IMR-90 (cell line): ENCODE measurements around the gene PLBD1. TPM values are rescaled to one million over a fixed set of nuclear protein-coding genes. Genes with fewer than 3 reads are reported as not detected.

Experiments
- ATAC-seq: fragments of 200-7000 bp; cut with Tn5 transposase; 2 replicates; pipeline ENCODE4 v1.9.1; 2020; ENCODE audit warnings: low read depth, mild to moderate bottlenecking, moderate library complexity
- BruUV-seq: library from RNA; stranded (reverse); fragments of 400-500 nt; replicated peaks from 2 replicates; lab custom pipeline; 2021; lab: Mats Ljungman, UMichigan
- CTCF ChIA-PET: fragments of 300-600 bp; formaldehyde crosslinking; extraction: SDS; loops from one replicate; lab custom pipeline; 2021; ENCODE audit warnings: antibody characterized with exemption; lab: Yijun Ruan, JAX
- POLR2A ChIA-PET: fragments of 300-600 bp; sonication (Branson Sonifier 250); formaldehyde crosslinking; loops from one replicate; lab custom pipeline; 2022; ENCODE audit warnings: antibody characterized with exemption; ENCODE audit not compliant: unreplicated experiment; lab: Charles Lee
- DNase-seq: peaks from one replicate; pipeline ENCODE4 v3.0.0; 2013
- H2AFZ ChIP-seq: replicated peaks from 2 replicates; pipeline ENCODE3; 2013; ENCODE audit warnings: low read length, mild to moderate bottlenecking; ENCODE audit not compliant: poor library complexity
- H2AK5ac ChIP-seq: 2 replicates; pipeline ENCODE4 v1.6.1; 2013; ENCODE audit warnings: low read depth, low read length, inconsistent platforms
- H2AK9ac ChIP-seq: replicated peaks from 2 replicates; pipeline ENCODE3; 2013; ENCODE audit warnings: mild to moderate bottlenecking, low read depth, low read length, moderate library complexity; ENCODE audit not compliant: poor library complexity
- H2BK120ac ChIP-seq: 2 replicates; pipeline ENCODE4 v1.6.1; 2013; ENCODE audit warnings: low read depth, low read length, inconsistent platforms
- H2BK15ac ChIP-seq: 3 replicates; pipeline ENCODE4 v1.6.1; 2013; ENCODE audit warnings: low read depth, low read length, inconsistent platforms
- H2BK20ac ChIP-seq: 2 replicates; pipeline ENCODE4 v1.6.1; 2013; ENCODE audit warnings: low read depth, mild to moderate bottlenecking, inconsistent platforms, low read length, moderate library complexity
- H2BK5ac ChIP-seq: 2 replicates; pipeline ENCODE4 v1.6.1; 2013; ENCODE audit warnings: mild to moderate bottlenecking, low read depth, low read length, inconsistent platforms; ENCODE audit not compliant: poor library complexity, severe bottlenecking
- H3K14ac ChIP-seq: replicated peaks from 2 replicates; pipeline ENCODE4 v1.6.1; 2013; ENCODE audit warnings: low read depth, low read length, inconsistent platforms
- H3K18ac ChIP-seq: 2 replicates; pipeline ENCODE4 v1.6.1; 2013; ENCODE audit warnings: low read depth, low read length, control low read depth
- H3K23ac ChIP-seq: 2 replicates; pipeline ENCODE4 v1.6.1; 2013; ENCODE audit warnings: low read depth, low read length, inconsistent platforms
- H3K27ac ChIP-seq: 2 replicates; pipeline ENCODE4 v1.5.1; 2013; ENCODE audit warnings: mild to moderate bottlenecking, control low read depth, low read length; ENCODE audit not compliant: insufficient read depth
- H3K27me3 ChIP-seq: 2 replicates; pipeline ENCODE4 v1.6.1; 2013; ENCODE audit warnings: low read length; ENCODE audit not compliant: control insufficient read depth, insufficient read depth
- H3K36me3 ChIP-seq: 2 replicates; pipeline ENCODE4 v1.6.1; 2013; ENCODE audit warnings: low read length, mixed read lengths; ENCODE audit not compliant: control insufficient read depth, insufficient read depth
- H3K4ac ChIP-seq: 2 replicates; pipeline ENCODE4 v1.6.1; 2013; ENCODE audit warnings: low read depth, low read length, inconsistent platforms
- H3K4me1 ChIP-seq: 2 replicates; pipeline ENCODE4 v1.6.1; 2013; ENCODE audit warnings: low read length, mixed read lengths; ENCODE audit not compliant: control insufficient read depth, insufficient read depth
- H3K4me2 ChIP-seq: 2 replicates; pipeline ENCODE4 v1.6.1; 2013; ENCODE audit warnings: low read depth, mild to moderate bottlenecking, control low read depth, low read length, moderate library complexity
- H3K4me3 ChIP-seq: 2 replicates; pipeline ENCODE4 v1.5.1; 2013; ENCODE audit warnings: low read depth, mild to moderate bottlenecking, control low read depth, low read length, moderate library complexity; ENCODE audit not compliant: insufficient read depth
- H3K56ac ChIP-seq: 2 replicates; pipeline ENCODE4 v1.6.1; 2013; ENCODE audit warnings: low read length, inconsistent platforms; ENCODE audit not compliant: insufficient read depth; ENCODE audit errors: extremely low read depth
- H3K79me1 ChIP-seq, 2 experiments: 2 replicates each; pipeline ENCODE4 v1.6.1; 2013; ENCODE audit warnings: low read length in 2 of 2, inconsistent platforms in 1 of 2, low read depth in 1 of 2
- H3K9ac ChIP-seq: 2 replicates; pipeline ENCODE4 v1.6.1; 2013; ENCODE audit warnings: low read depth, low read length, control low read depth
- H3K9me1 ChIP-seq: 2 replicates; pipeline ENCODE4 v1.6.1; 2013; ENCODE audit warnings: low read length, inconsistent platforms; ENCODE audit not compliant: insufficient read depth
- H3K9me3 ChIP-seq: 2 replicates; pipeline ENCODE4 v1.6.1; 2013; ENCODE audit warnings: low read length; ENCODE audit not compliant: control insufficient read depth, insufficient read depth
- H4K20me1 ChIP-seq: 2 replicates; pipeline ENCODE4 v1.6.1; 2013; ENCODE audit warnings: low read length, inconsistent platforms; ENCODE audit not compliant: insufficient read depth
- H4K5ac ChIP-seq: 2 replicates; pipeline ENCODE4 v1.6.1; 2013; ENCODE audit warnings: mild to moderate bottlenecking, low read depth, low read length, control low read depth
- H4K8ac ChIP-seq, 2 experiments: 2 replicates each; pipeline ENCODE4 v1.6.1; 2013; ENCODE audit warnings: low read depth in 2 of 2, low read length in 2 of 2, control low read depth in 1 of 2, inconsistent platforms in 1 of 2
- H4K91ac ChIP-seq: 2 replicates; pipeline ENCODE4 v1.6.1; 2013; ENCODE audit warnings: low read depth, low read length, inconsistent platforms; ENCODE audit not compliant: insufficient read depth
- CTCF ChIP-seq: conservative IDR thresholded peaks from 2 replicates; pipeline ENCODE4 v1.5.1; 2012; ENCODE audit warnings: mild to moderate bottlenecking, low read depth, low read length, improper control_type of control experiment
- MAFK ChIP-seq: IDR thresholded peaks from 2 replicates; pipeline ENCODE4 v1.6.1; 2012; ENCODE audit warnings: low read depth, low read length, improper control_type of control experiment
- dilution Hi-C: fragments of 300-500 bp; cut with HindIII; formaldehyde crosslinking; loops from one replicate; pipeline ENCODE4 v1.14.3; 2018; ENCODE audit warnings: low sequenced_read_pairs; ENCODE audit not compliant: unreplicated experiment
- in situ Hi-C: fragments of 300-500 bp; cut with MboI; formaldehyde crosslinking; loops from 3 replicates; pipeline ENCODE4 v1.14.3; 2019; ENCODE audit warnings: low sequenced_read_pairs, inconsistent platforms, mixed read lengths
- intact Hi-C: fragments of 100-400 bp; cut with micrococcal nuclease; formaldehyde crosslinking; loops from 2 replicates; pipeline ENCODE4 v1.10.0; 2022
- polyA plus RNA-seq, 3 experiments: library from polyadenylated mRNA; depleted of rRNA; stranded (reverse); fragments of >200 nt; gene quantifications; 2 replicates each; pipeline ENCODE4 v1.2.3, GENCODE V29; 2012; ENCODE audit warnings: low replicate concordance in 1 of 3
- total RNA-seq: library from RNA; depleted of rRNA; stranded (reverse); fragments of >200 nt; gene quantifications from 2 replicates; pipeline ENCODE4 v1.2.3, GENCODE V29; 2012

Gene PLBD1
- total and polyA plus RNA-seq, 2 of the 4 experiments (the other 2 are of a cell fraction): under 0.01 TPM; not detected in 1

GRCh38 chr12:14481201-14481600, 86.5 kb downstream of the PLBD1 start:
- Histone ChIP-seq H3K27me3 (no peaks in the 10 kb centered on the region), H3K18ac (no peak overlapping the region), H4K8ac (no peak overlapping the region), H2AFZ (no peak overlapping the region), H3K9me3 (no peaks in the 10 kb centered on the region), H3K9ac (no peak overlapping the region), H3K4ac (no peak overlapping the region), H2BK5ac (no peak overlapping the region), H3K27ac (no peak overlapping the region), H4K5ac (no peak overlapping the region), H3K4me1 (no peaks in the 10 kb centered on the region), H4K20me1 (no peaks in the 10 kb centered on the region), H2BK20ac (no peak overlapping the region), H4K91ac (no peak overlapping the region), H2AK5ac (no peak overlapping the region), H3K23ac (no peak overlapping the region), H3K4me3 (no peak overlapping the region), H3K56ac (no peak overlapping the region), H3K4me2 (no peak overlapping the region), H3K79me1 (peaks cover 0 to 3% of the 10 kb centered on the region in 2 experiments; a peak in 2 of 4 replicates), H2BK120ac (no peak overlapping the region), H3K36me3 (peaks cover 35% of the 10 kb centered on the region), H3K14ac (no peak overlapping the region), H3K9me1 (no peaks in the 10 kb centered on the region), H2AK9ac (no peak overlapping the region), H2BK15ac (no peak overlapping the region)
- no peak for DNase-seq
- TF ChIP-seq CTCF: no peak
- peak; percentile 78 for TF ChIP-seq MAFK
- dilution Hi-C loops: no loop called here
- no TSS peak for BruUV-seq
- no peak for ATAC-seq
- POLR2A ChIA-PET: no interaction called here
- in situ Hi-C loops: no loop called here
- intact Hi-C loops: no loop called here
- CTCF ChIA-PET: no interaction called here
